B cell (primary cell): ENCODE data around the gene SLC12A3. TPM values are rescaled to one million over a fixed set of nuclear protein-coding genes. Genes with fewer than 3 reads are reported as not detected.

Experiments used
- ATAC-seq: fragments of 200-7000 bp; cut with Tn5 transposase; one replicate; pipeline ENCODE4 v1.10.0; 2021; ENCODE audit warnings: low read depth, mild to moderate bottlenecking, moderate number of reproducible peaks, moderate library complexity
- CTCF ChIA-PET: fragments of 350-600 bp; sonication (Branson Sonifier 250); formaldehyde crosslinking; loops from one replicate; lab custom pipeline; 2021; ENCODE audit warnings: antibody characterized with exemption, inconsistent platforms; lab: Charles Lee
- POLR2A ChIA-PET: fragments of 350-600 bp; sonication (Branson Sonifier 250); formaldehyde crosslinking; loops from one replicate; lab custom pipeline; 2021; ENCODE audit warnings: antibody characterized with exemption; lab: Charles Lee
- DNase-seq: peaks from one replicate; pipeline ENCODE4 v3.0.0; 2013
- H2AFZ ChIP-seq: 2 replicates; pipeline ENCODE4 v1.6.1; 2012; ENCODE audit warnings: mild to moderate bottlenecking, low read depth, low read length; ENCODE audit not compliant: insufficient read depth, poor library complexity, severe bottlenecking
- H3K27ac ChIP-seq, 2 donors: 1 replicate in 1 of 2; 2 replicates in 1 of 2; pipeline ENCODE4 v1.5.1; 2012 to 2013; ENCODE audit warnings: low read length in 2 of 2, mild to moderate bottlenecking in 2 of 2, moderate library complexity in 1 of 2
- H3K27me3 ChIP-seq, 4 experiments: fragments of 200-600 bp in 1 of 4; sonication (generic) in 1 of 4; replicated peaks in 1 of 4; 1 replicate in 2 of 4; 2 replicates in 2 of 4; pipeline versions ENCODE4 v1.6.1 to v1.7.0; 2013 to 2016; ENCODE audit warnings: low read length in 3 of 4, mild to moderate bottlenecking in 2 of 4, mixed read lengths in 1 of 4, moderate library complexity in 1 of 4; ENCODE audit not compliant: insufficient read depth in 4 of 4, control insufficient read depth in 3 of 4; ENCODE audit errors: control extremely low read depth in 1 of 4
- H3K36me3 ChIP-seq, 2 experiments: replicated peaks in 1 of 2; 1 replicate in 1 of 2; 2 replicates in 1 of 2; pipeline versions ENCODE4 v1.6.1 to v1.7.1; 2013; ENCODE audit warnings: low read length in 1 of 2; ENCODE audit not compliant: insufficient read depth in 2 of 2, control insufficient read depth in 1 of 2; ENCODE audit errors: control extremely low read depth in 1 of 2, extremely low read depth in 1 of 2
- H3K4me1 ChIP-seq, 2 donors: fragments of 200-600 bp in 1 of 2; sonication (generic) in 1 of 2; 1 replicate in 1 of 2; 2 replicates in 1 of 2; pipeline versions ENCODE4 v1.5.1 to v1.6.1; 2013 to 2017; ENCODE audit warnings: low read length in 2 of 2; ENCODE audit not compliant: control insufficient read depth in 2 of 2, insufficient read depth in 2 of 2
- H3K4me2 ChIP-seq: replicated peaks from 2 replicates; pipeline ENCODE3; 2012; ENCODE audit warnings: mild to moderate bottlenecking, low read depth, low read length; ENCODE audit not compliant: poor library complexity, severe bottlenecking
- H3K4me3 ChIP-seq, 5 experiments: fragments of 200-600 bp in 1 of 5; sonication (generic) in 1 of 5; 1 replicate in 3 of 5; 2 replicates in 2 of 5; pipeline versions ENCODE4 v1.5.1 to v1.7.0; 2011 to 2016; ENCODE audit warnings: low read length in 4 of 5, mild to moderate bottlenecking in 4 of 5, low read depth in 2 of 5, control low read depth in 1 of 5, moderate library complexity in 1 of 5; ENCODE audit not compliant: insufficient read depth in 1 of 5; ENCODE audit errors: control extremely low read depth in 1 of 5, extremely low read depth in 1 of 5
- H3K79me2 ChIP-seq: fragments of 200-600 bp; sonication (generic); one replicate; pipeline ENCODE4 v1.6.0; 2016; ENCODE audit warnings: low read length; ENCODE audit not compliant: control insufficient read depth, insufficient read depth
- H3K9ac ChIP-seq: fragments of 200-600 bp; sonication (generic); 2 replicates; pipeline ENCODE4 v1.6.1; 2017; ENCODE audit warnings: mild to moderate bottlenecking, low read length, moderate library complexity
- H3K9me3 ChIP-seq, 3 donors: one replicate each; pipeline versions ENCODE4 v1.6.1 to v1.7.1; 2013; ENCODE audit warnings: low read length in 2 of 3; ENCODE audit not compliant: control insufficient read depth in 2 of 3, insufficient read depth in 1 of 3; ENCODE audit errors: control extremely low read depth in 1 of 3
- H4K20me1 ChIP-seq: 2 replicates; pipeline ENCODE4 v1.6.0; 2012; ENCODE audit warnings: mild to moderate bottlenecking, low read length; ENCODE audit not compliant: insufficient read depth, control insufficient read depth, poor library complexity, severe bottlenecking
- H3K27ac Mint-ChIP-seq: one replicate; pipeline ENCODE4 v1.8.0; 2021; ENCODE audit warnings: mixed read lengths
- H3K27me3 Mint-ChIP-seq: one replicate; pipeline ENCODE4 v1.8.0; 2021; ENCODE audit warnings: mixed read lengths
- H3K4me1 Mint-ChIP-seq: one replicate; pipeline ENCODE4 v1.8.0; 2021; ENCODE audit warnings: mixed read lengths
- H3K4me3 Mint-ChIP-seq: one replicate; pipeline ENCODE4 v1.8.0; 2021; ENCODE audit warnings: mixed read lengths
- H3K9me3 Mint-ChIP-seq: one replicate; pipeline ENCODE4 v1.8.0; 2022; ENCODE audit warnings: mixed read lengths; ENCODE audit not compliant: insufficient read depth
- EZH2 ChIP-seq: IDR thresholded peaks from 2 replicates; pipeline ENCODE4 v1.6.1; 2012; ENCODE audit warnings: borderline replicate concordance, low read depth, mild to moderate bottlenecking, moderate library complexity, low read length; ENCODE audit not compliant: insufficient read depth, poor library complexity, severe bottlenecking
- WGBS: methylation state at CpG from one replicate; pipeline ENCODE4 v1.1.5; 2013; ENCODE audit warnings: missing lambda C conversion rate; ENCODE audit not compliant: insufficient coverage; 5-methylcytosine and 5-hydroxymethylcytosine counted together
- intact Hi-C: fragments of 100-400 bp; cut with micrococcal nuclease; formaldehyde crosslinking; loops from one replicate; pipeline ENCODE4 v1.10.0; 2022
- polyA plus RNA-seq: library from polyadenylated mRNA; depleted of rRNA; stranded (reverse); fragments of >200 nt; gene quantifications from 2 replicates; pipeline ENCODE4 v1.2.3, GENCODE V29; 2012
- total RNA-seq, 2 donors: library from RNA; stranded (reverse); fragments of 120-200 nt in 1 of 2; gene quantifications; 1 replicate in 1 of 2; 2 replicates in 1 of 2; pipeline versions ENCODE4 v1.2.3 to v1.2.4, GENCODE V29; 2013 to 2022
- TF ChIP-seq, protein P1 (sequence below): fragments of 200-600 bp; IDR thresholded peaks from one replicate; pipeline ENCODE4 v1.8.0; 2022; ENCODE audit warnings: antibody characterized with exemption, mild to moderate bottlenecking

Gene SLC12A3
- total and polyA plus RNA-seq, 2 donors (not counting 1 experiment from before 2014, with no cell fraction given) = 1.3 to 4.9 TPM

DNA sequence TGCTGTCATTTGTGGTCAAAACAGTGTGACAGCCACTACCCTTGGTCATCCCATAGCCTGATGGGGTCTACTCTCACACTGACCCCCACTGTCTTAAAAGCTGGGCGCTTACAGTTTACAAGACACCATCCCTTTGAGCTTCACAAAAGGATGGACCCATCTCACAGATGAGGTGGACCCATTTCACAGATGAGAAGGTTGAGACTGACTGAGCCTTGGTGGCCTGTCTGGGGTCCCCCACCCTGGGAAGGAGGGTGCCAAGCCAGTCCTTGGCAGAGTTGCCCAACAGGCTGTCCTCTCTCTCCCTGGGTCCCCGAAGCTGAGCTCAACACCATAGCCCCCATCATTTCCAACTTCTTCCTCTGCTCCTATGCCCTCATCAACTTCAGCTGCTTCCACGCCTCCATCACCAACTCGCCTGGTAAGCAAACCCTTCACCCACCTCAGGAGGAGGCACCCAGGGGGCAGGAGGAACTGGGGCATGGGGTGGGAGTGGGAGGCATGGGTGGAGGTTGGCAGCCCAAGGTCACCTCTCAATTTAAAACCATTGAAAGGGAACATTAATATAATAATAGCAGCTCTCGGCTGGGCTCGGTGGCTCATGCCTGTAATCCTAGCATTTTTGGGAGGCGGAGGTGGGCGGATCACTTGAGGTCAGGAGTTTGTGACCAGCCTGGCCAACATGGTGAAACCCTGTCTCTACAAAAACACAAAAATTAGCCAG lies 17.2 kb downstream of the SLC12A3 start:
- Histone ChIP-seq H3K79me2 (no peaks in the 10 kb centered on the region), H3K27me3 (no peaks in the 10 kb centered on the region), H3K9ac (no peak overlapping the region), H3K4me2 (no peak overlapping the region), H2AFZ (no peak overlapping the region), H3K36me3 (no peaks in the 10 kb centered on the region), H3K4me3 (no peak overlapping the region), H3K4me1 (no peaks in the 10 kb centered on the region), H3K9me3 (no peaks in the 10 kb centered on the region), H4K20me1 (no peaks in the 10 kb centered on the region), H3K27ac (no peak overlapping the region)
- no peak for ATAC-seq
- DNase-seq = no peak
- TF ChIP-seq, protein P1, sequence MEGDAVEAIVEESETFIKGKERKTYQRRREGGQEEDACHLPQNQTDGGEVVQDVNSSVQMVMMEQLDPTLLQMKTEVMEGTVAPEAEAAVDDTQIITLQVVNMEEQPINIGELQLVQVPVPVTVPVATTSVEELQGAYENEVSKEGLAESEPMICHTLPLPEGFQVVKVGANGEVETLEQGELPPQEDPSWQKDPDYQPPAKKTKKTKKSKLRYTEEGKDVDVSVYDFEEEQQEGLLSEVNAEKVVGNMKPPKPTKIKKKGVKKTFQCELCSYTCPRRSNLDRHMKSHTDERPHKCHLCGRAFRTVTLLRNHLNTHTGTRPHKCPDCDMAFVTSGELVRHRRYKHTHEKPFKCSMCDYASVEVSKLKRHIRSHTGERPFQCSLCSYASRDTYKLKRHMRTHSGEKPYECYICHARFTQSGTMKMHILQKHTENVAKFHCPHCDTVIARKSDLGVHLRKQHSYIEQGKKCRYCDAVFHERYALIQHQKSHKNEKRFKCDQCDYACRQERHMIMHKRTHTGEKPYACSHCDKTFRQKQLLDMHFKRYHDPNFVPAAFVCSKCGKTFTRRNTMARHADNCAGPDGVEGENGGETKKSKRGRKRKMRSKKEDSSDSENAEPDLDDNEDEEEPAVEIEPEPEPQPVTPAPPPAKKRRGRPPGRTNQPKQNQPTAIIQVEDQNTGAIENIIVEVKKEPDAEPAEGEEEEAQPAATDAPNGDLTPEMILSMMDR = no peak
- no peak for TF ChIP-seq EZH2
- Mint-ChIP-seq H3K27ac (no peak overlapping the region), H3K4me1 (no peaks in the 10 kb centered on the region), H3K4me3 (no peak overlapping the region), H3K27me3 (no peaks in the 10 kb centered on the region), H3K9me3 (no peaks in the 10 kb centered on the region)
- ChIA-PET POLR2A (interaction anchor here (0.6 to 1.8 kb wide), 2 partner anchors 29 to 488 kb away, joined by 5 read pairs; no protein-coding TSS in a partner anchor), CTCF (interaction anchor here (1.0 to 1.4 kb wide), 3 partner anchors 13 to 15 kb away, joined by 3 read pairs; no protein-coding TSS in a partner anchor)
- intact Hi-C loops = no loop called here
- WGBS = 100% methylated on average over 4 of the region's 8 CpGs

DNA sequence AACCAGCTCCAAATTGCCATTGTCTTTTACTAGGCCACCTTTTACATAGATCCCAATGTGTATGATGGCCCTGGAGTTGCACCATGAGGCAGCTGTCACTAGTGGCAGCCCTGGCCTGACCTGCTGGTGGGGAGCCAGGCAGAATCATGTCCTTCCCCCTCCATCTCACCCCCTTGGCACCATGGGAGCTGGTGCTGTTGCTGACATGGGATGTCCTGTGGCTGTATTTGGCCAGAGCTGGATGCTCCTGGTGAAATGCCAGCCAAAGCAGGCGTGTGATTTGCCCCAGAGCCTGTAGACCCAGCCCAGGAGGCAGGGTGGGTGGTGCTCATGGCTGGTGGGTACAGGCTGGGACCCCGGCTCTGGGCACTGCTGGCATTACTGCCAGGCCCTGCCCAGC lies 18.6 kb downstream of the SLC12A3 start:
- POLR2A ChIA-PET = interaction anchor here (1.8 kb wide), 1 partner anchor 28 kb away, joined by 5 read pairs; no protein-coding TSS in a partner anchor
- Mint-ChIP-seq H3K27ac (no peak overlapping the region), H3K4me1 (peaks cover 5% of the 10 kb centered on the region), H3K9me3 (no peaks in the 10 kb centered on the region), H3K4me3 (no peak overlapping the region), H3K27me3 (no peaks in the 10 kb centered on the region)
- no peak overlapping the region for H3K9ac ChIP-seq
- no peak overlapping the region for H3K27ac ChIP-seq
- TF ChIP-seq, protein P1 = no peak
- TF ChIP-seq EZH2 = no peak
- H4K20me1 ChIP-seq = no peaks in the 10 kb centered on the region
- no peak overlapping the region for H2AFZ ChIP-seq
- no peaks in the 10 kb centered on the region for H3K79me2 ChIP-seq
- no peak for ATAC-seq
- no peaks in the 10 kb centered on the region for H3K36me3 ChIP-seq
- H3K4me2 ChIP-seq = no peak overlapping the region
- no peaks in the 10 kb centered on the region for H3K9me3 ChIP-seq
- H3K27me3 ChIP-seq = no peaks in the 10 kb centered on the region
- CTCF ChIA-PET = interaction anchor here (0.7 to 1.9 kb wide), 4 partner anchors 14 to 352 kb away, joined by 3 to 5 read pairs (median 4); no protein-coding TSS in a partner anchor
- H3K4me3 ChIP-seq = no peak overlapping the region
- H3K4me1 ChIP-seq = peaks cover 0 to 8% of the 10 kb centered on the region in 2 donors
- WGBS = 80% methylated on average over 2 of the region's 2 CpGs
- no peak for DNase-seq
- intact Hi-C loops = no loop called here
